ENCODE data around the gene C16orf74.
A peak's percentile ranks its signal among the peaks of the same experiment; 100 is the strongest.

DNA sequence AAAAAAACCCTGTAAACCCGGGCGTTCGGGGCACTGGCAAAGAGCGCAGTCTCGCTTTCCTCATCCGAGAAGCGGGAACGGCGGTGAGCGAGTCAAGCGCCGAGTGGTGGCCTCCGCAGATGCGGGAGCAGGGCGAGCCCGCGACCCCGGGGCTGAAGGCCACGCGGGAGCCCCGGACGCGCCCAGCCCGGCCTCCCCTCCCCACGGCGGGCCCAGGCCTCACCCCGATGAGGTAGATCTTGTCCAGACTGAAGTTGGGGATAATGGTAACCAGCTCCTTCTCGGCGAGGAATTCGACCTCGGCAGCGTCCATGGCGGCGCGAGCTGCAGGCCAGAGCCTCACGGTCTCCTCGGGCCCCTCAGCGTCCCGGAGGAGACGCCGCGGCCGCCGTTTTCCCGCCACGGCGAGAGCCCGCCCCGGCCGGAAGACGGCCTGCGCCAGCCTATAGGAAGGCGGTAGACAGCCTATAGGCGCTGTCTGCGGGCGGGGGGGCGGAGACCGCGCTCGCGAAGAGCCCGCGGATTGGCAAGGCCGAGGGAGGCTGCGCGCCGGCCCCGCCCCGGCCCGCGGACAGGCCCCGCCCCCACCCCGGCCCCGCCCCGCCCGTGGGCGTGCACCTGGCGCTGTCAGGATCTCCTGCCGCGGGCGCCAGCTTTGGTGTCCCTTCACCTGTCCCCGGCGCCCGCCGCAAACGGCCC is 62.2 kb downstream of the C16orf74 start, which contains the start of gene GINS2:
- TF ChIP-seq, protein P1, sequence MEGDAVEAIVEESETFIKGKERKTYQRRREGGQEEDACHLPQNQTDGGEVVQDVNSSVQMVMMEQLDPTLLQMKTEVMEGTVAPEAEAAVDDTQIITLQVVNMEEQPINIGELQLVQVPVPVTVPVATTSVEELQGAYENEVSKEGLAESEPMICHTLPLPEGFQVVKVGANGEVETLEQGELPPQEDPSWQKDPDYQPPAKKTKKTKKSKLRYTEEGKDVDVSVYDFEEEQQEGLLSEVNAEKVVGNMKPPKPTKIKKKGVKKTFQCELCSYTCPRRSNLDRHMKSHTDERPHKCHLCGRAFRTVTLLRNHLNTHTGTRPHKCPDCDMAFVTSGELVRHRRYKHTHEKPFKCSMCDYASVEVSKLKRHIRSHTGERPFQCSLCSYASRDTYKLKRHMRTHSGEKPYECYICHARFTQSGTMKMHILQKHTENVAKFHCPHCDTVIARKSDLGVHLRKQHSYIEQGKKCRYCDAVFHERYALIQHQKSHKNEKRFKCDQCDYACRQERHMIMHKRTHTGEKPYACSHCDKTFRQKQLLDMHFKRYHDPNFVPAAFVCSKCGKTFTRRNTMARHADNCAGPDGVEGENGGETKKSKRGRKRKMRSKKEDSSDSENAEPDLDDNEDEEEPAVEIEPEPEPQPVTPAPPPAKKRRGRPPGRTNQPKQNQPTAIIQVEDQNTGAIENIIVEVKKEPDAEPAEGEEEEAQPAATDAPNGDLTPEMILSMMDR (IDR thresholded peaks at IDR 0.05 in 8 of 11, conservative IDR thresholded peaks at IDR 0.05 in 3 of 11): no peak
- TF ChIP-seq POLR2AphosphoS5 (IDR thresholded peaks at IDR 0.05) (peak in 2 of 3 donors; percentile 63 to 77), POLR2A (IDR thresholded peaks at IDR 0.05) (no peak)
